Stimulated activated CD4-positive, alpha-beta T cell treated with anti-CD3 and anti-CD28 coated beads, Interleukin-2, amount 100 ng/mL, for 48 hours (primary cell): ENCODE data around the gene PRRC2A.

Experiments
- DNase-seq, 2 donors: peaks; one replicate each; pipeline ENCODE4 v3.0.0-alpha.2; 2020

Gene PRRC2A

GRCh38 chr6:31669676-31670075 is 49.2 kb downstream of the PRRC2A start, which contains the start of gene LY6G5B:
Gene LY6G5B, plus strand, starts transcription at chr6:31669976. Its CDS starts 975 bp downstream, at chr6:31670951.
- no peak for DNase-seq

- DNase-seq, result no peak
Observed at GRCh38 chr6:31676322-31676903, 55.9 kb downstream of the PRRC2A start.

GRCh38 chr6:31676904-31677303 is 56.4 kb downstream of the PRRC2A start:
- no peak for DNase-seq

- DNase-seq, result no peak
Observed at GRCh38 chr6:31677955-31678354, 57.4 kb downstream of the PRRC2A start.

- peak; percentile 57 to 64 for DNase-seq
Observed at GRCh38 chr6:31680226-31681134, 60.0 kb downstream of the PRRC2A start, which contains the start of gene LY6G5C. Gene LY6G5C, minus strand, starts transcription at chr6:31681067. Its CDS starts 694 bp downstream, at chr6:31680373.

GRCh38 chr6:31681135-31681671 is 60.7 kb downstream of the PRRC2A start:
- peak; percentile 30 to 41 for DNase-seq

- DNase-seq, result no peak
Observed at GRCh38 chr6:31683591-31683990, 63.1 kb downstream of the PRRC2A start.

- no peak for DNase-seq
Observed at GRCh38 chr6:31686483-31686882, 66.0 kb downstream of the PRRC2A start.

- no peak for DNase-seq
Observed at GRCh38 chr6:31687321-31687720, 66.8 kb downstream of the PRRC2A start.
